Testis (tissue), 2 donors: ENCODE data around the gene TMPRSS13.

Experiments used
- CTCF ChIP-seq, 3 experiments: fragments of 450-650 bp in 2 of 3; fragments of 200-600 bp in 1 of 3; sonication (generic) in 1 of 3; IDR thresholded peaks; one replicate each; pipeline ENCODE4 v1.5.1; 2016 to 2019; ENCODE audit warnings: antibody characterized with exemption in 3 of 3, mild to moderate bottlenecking in 2 of 3, moderate library complexity in 1 of 3
- POLR2A ChIP-seq: fragments of 450-650 bp; IDR thresholded peaks from one replicate; pipeline ENCODE4 v1.6.1; 2017; ENCODE audit warnings: antibody characterized with exemption, mild to moderate bottlenecking, moderate library complexity

- TF ChIP-seq CTCF (IDR thresholded peaks at IDR 0.05) = no peak
- no peak for TF ChIP-seq POLR2A
These were observed 41.6 kb downstream of the TMPRSS13 start for GRCh38 chr11:117887431-117888138.
